Measurements from ENCODE around the gene FANK1. TPM values are rescaled to one million over a fixed set of nuclear protein-coding genes. Genes with fewer than 3 reads are reported as not detected.
A peak's percentile ranks its signal among the peaks of the same experiment; 100 is the strongest.

Gene FANK1
- total RNA-seq, 5 donors from 2014 or later (not counting 1 experiment from before 2014, with no cell fraction given) = 1.3 to 3.3 (median 2.2) TPM; not detected in 1

- no peaks in the 10 kb centered on the region for H3K9me3 ChIP-seq
- WGBS (ENCODE audit: insufficient coverage) = 100% methylated on average over 1 of the region's 2 CpGs
- H3K36me3 Mint-ChIP-seq = no peaks in the 10 kb centered on the region
- no peaks in the 10 kb centered on the region for H3K4me1 ChIP-seq (ENCODE audit: control insufficient read depth in 1 of 2, extremely low read depth in 1 of 2, insufficient read depth in 2 of 2, low read length in 2 of 2)
- H3K4me3 Mint-ChIP-seq = no peak overlapping the region
- DNase-seq = no peak
- ATAC-seq (replicated peaks in 1 of 4) = no peak
- ChIA-PET POLR2A (no interaction called here), CTCF (no interaction called here)
- no peaks in the 10 kb centered on the region for H3K27me3 ChIP-seq (replicated peaks in 1 of 2; ENCODE audit: control insufficient read depth in 2 of 2, extremely low read depth in 1 of 2, insufficient read depth in 2 of 2, low read length in 1 of 2)
- H3K36me3 ChIP-seq (ENCODE audit: control insufficient read depth in 2 of 2, extremely low read depth in 1 of 2, insufficient read depth in 1 of 2, low read length in 1 of 2) = no peaks in the 10 kb centered on the region
- H3K27ac ChIP-seq (ENCODE audit: low read length) = no peak overlapping the region
- H3K9me3 Mint-ChIP-seq = no peaks in the 10 kb centered on the region
- H3K4me1 Mint-ChIP-seq = peaks cover 0 to 3% (median 0%) of the 10 kb centered on the region in 3 donors
- H3K4me3 ChIP-seq (ENCODE audit: control insufficient read depth in 1 of 2, extremely low read depth in 1 of 2, low read length in 1 of 2) = no peak overlapping the region
- peaks cover under 1 to 7% of the 10 kb centered on the region in 2 donors for H3K27me3 Mint-ChIP-seq
- no peak overlapping the region for H3K27ac Mint-ChIP-seq
These were observed 110.5 kb downstream of the FANK1 start for GRCh38 chr10:126006906-126007305.

DNA sequence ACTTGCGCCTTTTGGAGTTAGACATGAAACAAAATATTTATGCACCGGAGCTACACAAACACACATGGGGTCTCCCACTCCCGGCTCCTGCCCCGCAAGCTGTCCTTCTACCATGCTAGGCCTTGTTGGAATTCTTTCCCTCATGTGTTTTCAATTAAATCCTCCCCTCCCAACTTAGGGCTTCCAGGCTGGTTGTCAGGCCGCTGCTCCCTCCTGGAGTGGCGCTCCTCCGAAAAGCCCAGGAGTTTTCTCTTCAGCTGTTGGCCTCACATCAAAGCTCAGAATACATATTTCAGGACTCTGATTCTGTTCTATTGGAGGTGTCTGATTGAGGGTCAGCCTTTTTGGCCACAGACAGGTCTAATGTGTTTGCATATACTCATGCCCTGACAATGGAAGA, 113.3 kb downstream of the FANK1 start:
- ChIA-PET POLR2A (no interaction called here), CTCF (no interaction called here)
- Mint-ChIP-seq H3K27ac (no peak overlapping the region), H3K4me3 (no peak overlapping the region), H3K9me3 (no peaks in the 10 kb centered on the region), H3K36me3 (no peaks in the 10 kb centered on the region), H3K27me3 (peaks cover 7 to 8% of the 10 kb centered on the region in 2 donors), H3K4me1 (peaks cover 0 to 15% (median 0%) of the 10 kb centered on the region in 3 donors)
- Histone ChIP-seq H3K4me1 (ENCODE audit: control insufficient read depth in 1 of 2, extremely low read depth in 1 of 2, insufficient read depth in 2 of 2, low read length in 2 of 2) (peaks cover 0 to 8% of the 10 kb centered on the region in 2 experiments), H3K36me3 (ENCODE audit: control insufficient read depth in 2 of 2, extremely low read depth in 1 of 2, insufficient read depth in 1 of 2, low read length in 1 of 2) (no peaks in the 10 kb centered on the region), H3K27ac (ENCODE audit: low read length) (no peak overlapping the region), H3K9me3 (no peaks in the 10 kb centered on the region), H3K27me3 (replicated peaks in 1 of 2; ENCODE audit: control insufficient read depth in 2 of 2, extremely low read depth in 1 of 2, insufficient read depth in 2 of 2, low read length in 1 of 2) (peaks cover 0 to 5% of the 10 kb centered on the region in 2 experiments), H3K4me3 (ENCODE audit: control insufficient read depth in 1 of 2, extremely low read depth in 1 of 2, low read length in 1 of 2) (no peak overlapping the region)
- 93% methylated on average over 2 of the region's 7 CpGs for WGBS (ENCODE audit: insufficient coverage)
- no peak for DNase-seq
- no peak for ATAC-seq (replicated peaks in 1 of 4)

GRCh38 chr10:126011995-126012394, 115.6 kb downstream of the FANK1 start:
- H3K27me3 ChIP-seq (replicated peaks in 1 of 2; ENCODE audit: control insufficient read depth in 2 of 2, extremely low read depth in 1 of 2, insufficient read depth in 2 of 2, low read length in 1 of 2) = peaks cover 0 to 5% of the 10 kb centered on the region in 2 experiments
- Mint-ChIP-seq H3K4me1 (peaks cover 0 to 15% (median 0%) of the 10 kb centered on the region in 3 donors), H3K27ac (no peak overlapping the region), H3K4me3 (no peak overlapping the region), H3K9me3 (no peaks in the 10 kb centered on the region), H3K36me3 (no peaks in the 10 kb centered on the region), H3K27me3 (peaks cover 4 to 8% of the 10 kb centered on the region in 2 donors)
- ATAC-seq (replicated peaks in 1 of 4) (peak in 1 of 4 experiments; percentile 41), DNase-seq (peak in 24 of 35 experiments; percentile 2 to 67 (median 22))
- ChIA-PET CTCF (no interaction called here), POLR2A (no interaction called here)
- 13% methylated on average over 3 of the region's 5 CpGs for WGBS (ENCODE audit: insufficient coverage)
- no peaks in the 10 kb centered on the region for H3K9me3 ChIP-seq
- no peaks in the 10 kb centered on the region for H3K36me3 ChIP-seq (ENCODE audit: control insufficient read depth in 2 of 2, extremely low read depth in 1 of 2, insufficient read depth in 1 of 2, low read length in 1 of 2)
- H3K4me3 ChIP-seq (ENCODE audit: control insufficient read depth in 1 of 2, extremely low read depth in 1 of 2, low read length in 1 of 2) = no peak overlapping the region
- peaks cover 0 to 8% of the 10 kb centered on the region in 2 experiments for H3K4me1 ChIP-seq (ENCODE audit: control insufficient read depth in 1 of 2, extremely low read depth in 1 of 2, insufficient read depth in 2 of 2, low read length in 2 of 2)
- no peak overlapping the region for H3K27ac ChIP-seq (ENCODE audit: low read length)

DNA sequence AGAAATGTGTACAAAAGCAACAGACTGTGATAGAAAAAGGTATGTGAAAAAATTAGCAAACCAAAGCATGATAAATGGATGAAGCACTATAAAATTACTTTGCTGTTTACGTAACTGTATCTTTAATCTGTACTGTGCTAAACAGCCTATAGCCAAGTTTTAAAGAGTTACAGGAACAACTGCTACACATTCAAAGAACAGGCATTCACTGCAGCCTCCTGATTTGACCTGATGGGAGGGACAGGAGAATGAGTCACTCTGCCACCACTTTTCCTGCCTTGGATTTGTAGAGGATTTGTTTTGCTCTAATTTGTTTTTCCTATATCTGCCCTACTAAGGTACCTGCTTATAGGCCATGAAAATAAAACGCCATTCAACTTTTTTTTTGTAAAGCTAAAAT, 116.1 kb downstream of the FANK1 start:
- H3K9me3 Mint-ChIP-seq = no peaks in the 10 kb centered on the region
- Histone ChIP-seq H3K9me3 (no peaks in the 10 kb centered on the region), H3K36me3 (ENCODE audit: control insufficient read depth in 2 of 2, extremely low read depth in 1 of 2, insufficient read depth in 1 of 2, low read length in 1 of 2) (no peaks in the 10 kb centered on the region), H3K27me3 (replicated peaks in 1 of 2; ENCODE audit: control insufficient read depth in 2 of 2, extremely low read depth in 1 of 2, insufficient read depth in 2 of 2, low read length in 1 of 2) (peaks cover 0 to 5% of the 10 kb centered on the region in 2 experiments), H3K4me3 (ENCODE audit: control insufficient read depth in 1 of 2, extremely low read depth in 1 of 2, low read length in 1 of 2) (no peak overlapping the region), H3K27ac (ENCODE audit: low read length) (no peak overlapping the region), H3K4me1 (ENCODE audit: control insufficient read depth in 1 of 2, extremely low read depth in 1 of 2, insufficient read depth in 2 of 2, low read length in 2 of 2) (peaks cover 0 to 8% of the 10 kb centered on the region in 2 experiments)
- H3K4me3 Mint-ChIP-seq = no peak overlapping the region
- H3K36me3 Mint-ChIP-seq = no peaks in the 10 kb centered on the region
- no peak overlapping the region for H3K27ac Mint-ChIP-seq
- H3K27me3 Mint-ChIP-seq = peaks cover 4 to 13% of the 10 kb centered on the region in 2 donors
- no CpG with 5 or more reads among the region's 2 CpGs for WGBS (ENCODE audit: insufficient coverage)
- ChIA-PET CTCF (no interaction called here), POLR2A (no interaction called here)
- DNase-seq (no peak), ATAC-seq (replicated peaks in 1 of 4) (no peak)
- peaks cover 0 to 15% (median 0%) of the 10 kb centered on the region in 3 donors for H3K4me1 Mint-ChIP-seq

DNA sequence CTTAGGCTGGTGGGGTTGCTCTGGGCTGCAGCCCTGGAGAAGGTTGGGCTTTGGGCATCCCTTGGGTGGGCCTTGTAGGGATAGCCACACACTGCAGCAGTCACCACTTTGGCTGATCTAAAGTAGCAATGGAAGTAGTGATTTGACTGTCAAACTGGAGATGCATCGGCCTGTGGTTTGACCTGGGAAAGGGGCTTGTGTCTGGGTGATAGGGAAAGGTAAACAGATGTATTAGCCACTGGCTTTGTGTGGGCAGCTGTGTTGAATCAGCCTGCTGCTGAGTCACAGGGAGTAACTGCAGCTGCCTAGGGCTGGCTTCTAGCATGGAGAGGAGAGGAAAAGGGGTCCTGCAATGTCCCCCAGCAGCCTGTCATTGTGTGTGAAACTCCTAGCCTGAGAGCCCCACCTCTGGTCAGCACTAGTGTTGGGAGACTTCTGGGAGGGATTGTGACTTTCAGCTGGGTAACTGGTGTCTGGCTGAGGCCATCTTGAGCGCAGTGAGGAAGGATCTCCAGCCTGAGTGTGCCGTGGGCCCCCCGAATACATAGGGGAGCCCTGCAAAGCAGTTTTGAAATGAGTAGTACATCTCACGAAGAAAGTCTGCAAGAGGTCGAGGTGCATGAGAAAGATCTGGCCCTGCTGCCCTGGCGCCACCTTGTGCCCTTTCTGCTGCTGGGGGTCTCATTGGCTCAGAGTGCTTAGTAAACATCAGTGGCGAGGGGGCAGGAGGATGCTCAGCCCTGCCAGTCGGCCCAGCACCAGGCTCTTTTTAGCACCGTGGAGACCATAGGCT, 117.3 kb downstream of the FANK1 start:
- H3K4me3 Mint-ChIP-seq = no peak overlapping the region
- DNase-seq = peak in 2 of 35 experiments; percentile 6 to 11

GRCh38 chr10:126014309-126014708, 117.9 kb downstream of the FANK1 start:
- Mint-ChIP-seq H3K4me3 (no peak overlapping the region), H3K27ac (no peak overlapping the region), H3K36me3 (no peaks in the 10 kb centered on the region), H3K9me3 (no peaks in the 10 kb centered on the region), H3K27me3 (peaks cover 7 to 15% of the 10 kb centered on the region in 2 donors), H3K4me1 (peaks cover 0 to 15% (median 0%) of the 10 kb centered on the region in 3 donors)
- DNase-seq (no peak), ATAC-seq (replicated peaks in 1 of 4) (no peak)
- peaks cover 0 to 5% of the 10 kb centered on the region in 2 experiments for H3K27me3 ChIP-seq (replicated peaks in 1 of 2; ENCODE audit: control insufficient read depth in 2 of 2, extremely low read depth in 1 of 2, insufficient read depth in 2 of 2, low read length in 1 of 2)
- no peak overlapping the region for H3K27ac ChIP-seq (ENCODE audit: low read length)
- no peaks in the 10 kb centered on the region for H3K9me3 ChIP-seq
- H3K4me1 ChIP-seq (ENCODE audit: control insufficient read depth in 1 of 2, extremely low read depth in 1 of 2, insufficient read depth in 2 of 2, low read length in 2 of 2) = peaks cover 0 to 8% of the 10 kb centered on the region in 2 experiments
- H3K4me3 ChIP-seq (ENCODE audit: control insufficient read depth in 1 of 2, extremely low read depth in 1 of 2, low read length in 1 of 2) = no peak overlapping the region
- ChIA-PET POLR2A (interaction anchor here in 1 of 2 donors (0.6 kb wide), 1 partner anchor 391 kb away, joined by 4 read pairs; no protein-coding TSS in a partner anchor), CTCF (interaction anchor here in 1 of 2 donors (0.6 kb wide), 1 partner anchor 511 kb away, joined by 3 read pairs; no protein-coding TSS in a partner anchor)
- WGBS (ENCODE audit: insufficient coverage) = 96% methylated on average over 3 of the region's 7 CpGs
- no peaks in the 10 kb centered on the region for H3K36me3 ChIP-seq (ENCODE audit: control insufficient read depth in 2 of 2, extremely low read depth in 1 of 2, insufficient read depth in 1 of 2, low read length in 1 of 2)

More for the DNA sequence above, 117.3 kb downstream of the FANK1 start:
- ChIA-PET CTCF (no interaction called here), POLR2A (interaction anchor here in 1 of 2 donors (0.6 kb wide), 1 partner anchor 391 kb away, joined by 4 read pairs; no protein-coding TSS in a partner anchor)
- H3K4me3 ChIP-seq (ENCODE audit: control insufficient read depth in 1 of 2, extremely low read depth in 1 of 2, low read length in 1 of 2) = no peak overlapping the region
- peaks cover 0 to 5% of the 10 kb centered on the region in 2 experiments for H3K27me3 ChIP-seq (replicated peaks in 1 of 2; ENCODE audit: control insufficient read depth in 2 of 2, extremely low read depth in 1 of 2, insufficient read depth in 2 of 2, low read length in 1 of 2)
- peaks cover 0 to 8% of the 10 kb centered on the region in 2 experiments for H3K4me1 ChIP-seq (ENCODE audit: control insufficient read depth in 1 of 2, extremely low read depth in 1 of 2, insufficient read depth in 2 of 2, low read length in 2 of 2)
- H3K27me3 Mint-ChIP-seq = peaks cover 4 to 15% of the 10 kb centered on the region in 2 donors
- H3K4me1 Mint-ChIP-seq = peaks cover 0 to 15% (median 0%) of the 10 kb centered on the region in 3 donors
- no peaks in the 10 kb centered on the region for H3K9me3 ChIP-seq
- 59% methylated on average over 7 of the region's 10 CpGs for WGBS (ENCODE audit: insufficient coverage)
- no peak overlapping the region for H3K27ac ChIP-seq (ENCODE audit: low read length)
- no peaks in the 10 kb centered on the region for H3K36me3 ChIP-seq (ENCODE audit: control insufficient read depth in 2 of 2, extremely low read depth in 1 of 2, insufficient read depth in 1 of 2, low read length in 1 of 2)
- H3K27ac Mint-ChIP-seq = no peak overlapping the region
- no peaks in the 10 kb centered on the region for H3K9me3 Mint-ChIP-seq
- H3K36me3 Mint-ChIP-seq = no peaks in the 10 kb centered on the region
- no peak for ATAC-seq (replicated peaks in 1 of 4)

Measured in T-cell (primary cell).